Keratinocyte (primary cell): ENCODE measurements around the gene C1QTNF9B. TPM values are rescaled to one million over a fixed set of nuclear protein-coding genes. Genes with fewer than 3 reads are reported as not detected.

Experiments
- DNase-seq: peaks from one replicate; pipeline ENCODE4 v3.0.0-alpha.2; 2011; ENCODE audit warnings: low read depth, missing footprints, low spot score
- FAIRE-seq: peaks from 2 replicates; lab custom pipeline; 2011; peaks lifted over from hg19 to GRCh38; lab: Jason Lieb, UNC
- H2AFZ ChIP-seq: 2 replicates; pipeline ENCODE4 v1.6.0; 2012; ENCODE audit warnings: low read length, control low read depth, inconsistent platforms; ENCODE audit not compliant: control insufficient read depth
- H3K27ac ChIP-seq: 2 replicates; pipeline ENCODE4 v1.5.1; 2011; ENCODE audit warnings: low read length; ENCODE audit not compliant: control insufficient read depth, insufficient read depth
- H3K27me3 ChIP-seq: 3 replicates; pipeline ENCODE4 v1.6.0; 2011; ENCODE audit warnings: low read length; ENCODE audit not compliant: control insufficient read depth, insufficient read depth; ENCODE audit errors: extremely low read depth
- H3K36me3 ChIP-seq, 2 experiments: 2 replicates in 1 of 2; 3 replicates in 1 of 2; pipeline ENCODE4 v1.5.1; 2011; ENCODE audit warnings: low read length in 2 of 2, mild to moderate bottlenecking in 1 of 2; ENCODE audit not compliant: control insufficient read depth in 2 of 2, insufficient read depth in 2 of 2; ENCODE audit errors: extremely low read depth in 1 of 2
- H3K4me1 ChIP-seq: 3 replicates; pipeline ENCODE4 v1.5.1; 2011; ENCODE audit warnings: low read length; ENCODE audit not compliant: control insufficient read depth, insufficient read depth; ENCODE audit errors: extremely low read depth
- H3K4me2 ChIP-seq: 3 replicates; pipeline ENCODE4 v1.6.0; 2011; ENCODE audit warnings: low read depth, low read length; ENCODE audit not compliant: control insufficient read depth, insufficient read depth; ENCODE audit errors: extremely low read depth
- H3K4me3 ChIP-seq, 3 experiments: fragments of 200-600 bp in 1 of 3; sonication (generic) in 1 of 3; 2 replicates in 2 of 3; 3 replicates in 1 of 3; pipeline ENCODE4 v1.5.1; 2011 to 2016; ENCODE audit warnings: low read length in 3 of 3, mild to moderate bottlenecking in 3 of 3, control low read depth in 2 of 3, inconsistent platforms in 1 of 3, low read depth in 1 of 3, mixed read lengths in 1 of 3, mixed run types in 1 of 3, moderate library complexity in 1 of 3; ENCODE audit not compliant: control insufficient read depth in 2 of 3, insufficient read depth in 2 of 3; ENCODE audit errors: extremely low read depth in 1 of 3
- H3K79me2 ChIP-seq: 2 replicates; pipeline ENCODE4 v1.6.0; 2012; ENCODE audit warnings: low read length; ENCODE audit not compliant: control insufficient read depth, insufficient read depth
- H3K9ac ChIP-seq: 3 replicates; pipeline ENCODE4 v1.6.0; 2011; ENCODE audit warnings: low read length; ENCODE audit not compliant: control insufficient read depth, insufficient read depth; ENCODE audit errors: extremely low read depth
- H3K9me1 ChIP-seq: 3 replicates; pipeline ENCODE4 v1.6.0; 2011; ENCODE audit warnings: low read length; ENCODE audit not compliant: control insufficient read depth, insufficient read depth; ENCODE audit errors: extremely low read depth
- H3K9me3 ChIP-seq: 2 replicates; pipeline ENCODE4 v1.5.1; 2012; ENCODE audit warnings: low read depth, low read length; ENCODE audit not compliant: control insufficient read depth
- H4K20me1 ChIP-seq: 3 replicates; pipeline ENCODE4 v1.6.0; 2011; ENCODE audit warnings: low read length; ENCODE audit not compliant: control insufficient read depth, insufficient read depth; ENCODE audit errors: extremely low read depth
- CTCF ChIP-seq, 3 experiments: IDR thresholded peaks in 1 of 3; conservative IDR thresholded peaks in 1 of 3; optimal IDR thresholded peaks in 1 of 3; 2 replicates in 2 of 3; 3 replicates in 1 of 3; pipeline versions ENCODE3 to v1.5.1; 2011; ENCODE audit warnings: low read length in 3 of 3, mild to moderate bottlenecking in 3 of 3, moderate library complexity in 2 of 3, control low read depth in 1 of 3, inconsistent platforms in 1 of 3; ENCODE audit not compliant: insufficient read depth in 2 of 3; ENCODE audit errors: extremely low read depth in 1 of 3
- EZH2 ChIP-seq: IDR thresholded peaks from one replicate; pipeline ENCODE4 v1.6.1; 2012; ENCODE audit warnings: inconsistent platforms, mild to moderate bottlenecking, low read length, moderate library complexity
- dilution Hi-C: fragments of 300-500 bp; cut with MboI; formaldehyde crosslinking; loops from one replicate; pipeline ENCODE4 v1.7.0; 2020; ENCODE audit warnings: low sequenced_read_pairs; ENCODE audit not compliant: extremely low pct_ligation_motif_present
- polyA plus RNA-seq, 5 experiments: library from polyadenylated mRNA; depleted of rRNA in 3 of 5; stranded (reverse) in 3 of 5; stranded (forward) in 1 of 5; unstranded in 1 of 5; fragments of >200 nt; gene quantifications; 1 replicate in 1 of 5; 2 replicates in 3 of 5; 3 replicates in 1 of 5; pipeline versions ENCODE4 v1.2.1 to v1.2.3, GENCODE V29; 2011 to 2012; ENCODE audit warnings: missing spikeins in 2 of 5, low read depth in 1 of 5, low replicate concordance in 1 of 5

C1QTNF9B gene
- polyA plus RNA-seq, 1 donor (not counting 4 experiments of a cell fraction or from before 2014, with no cell fraction given): not detected

DNA sequence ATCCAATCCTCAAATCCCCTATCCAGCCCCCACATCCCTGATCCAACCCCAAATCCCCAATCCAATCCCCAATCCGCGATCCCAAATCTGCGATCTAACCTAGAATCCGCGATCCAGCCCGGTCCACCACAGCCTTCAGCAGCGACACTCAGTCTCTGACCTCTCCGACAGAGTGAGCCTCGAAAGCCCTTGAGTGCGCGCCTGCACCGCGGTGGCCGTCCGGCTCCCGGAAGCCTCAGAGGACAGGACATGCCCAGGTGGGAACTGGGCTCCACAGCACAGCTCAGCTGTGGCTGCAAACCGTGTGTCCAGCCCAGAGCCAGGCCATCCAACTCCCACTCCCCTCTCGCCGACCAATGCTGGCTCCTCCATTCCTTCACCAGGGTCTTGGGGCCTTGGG is 48.8 kb upstream of the C1QTNF9B start:
- Histone ChIP-seq H2AFZ (no peak overlapping the region), H3K4me3 (no peak overlapping the region), H3K4me2 (no peak overlapping the region), H3K9me3 (no peaks in the 10 kb centered on the region), H3K9me1 (no peaks in the 10 kb centered on the region), H3K27ac (no peak overlapping the region), H3K79me2 (no peaks in the 10 kb centered on the region), H3K36me3 (no peaks in the 10 kb centered on the region), H3K4me1 (no peaks in the 10 kb centered on the region), H3K9ac (no peak overlapping the region), H3K27me3 (no peaks in the 10 kb centered on the region), H4K20me1 (no peaks in the 10 kb centered on the region)
- no peak for FAIRE-seq
- no peak for TF ChIP-seq EZH2
- TF ChIP-seq CTCF (optimal IDR thresholded peaks at IDR 0.05 in 1 of 3, IDR thresholded peaks at IDR 0.05 in 1 of 3, conservative IDR thresholded peaks at IDR 0.05 in 1 of 3; ENCODE audit: extremely low read depth in 1 of 3, insufficient read depth in 2 of 3, low read length in 3 of 3): no peak
- DNase-seq: no peak
- dilution Hi-C loops: no loop called here

- dilution Hi-C loops: no loop called here
- Histone ChIP-seq H3K36me3 (no peaks in the 10 kb centered on the region), H3K27me3 (no peaks in the 10 kb centered on the region), H2AFZ (no peak overlapping the region), H3K27ac (no peak overlapping the region), H3K4me2 (no peak overlapping the region), H3K4me3 (no peak overlapping the region), H4K20me1 (no peaks in the 10 kb centered on the region), H3K9me3 (no peaks in the 10 kb centered on the region), H3K79me2 (no peaks in the 10 kb centered on the region), H3K9ac (no peak overlapping the region), H3K4me1 (no peaks in the 10 kb centered on the region), H3K9me1 (no peaks in the 10 kb centered on the region)
- FAIRE-seq (no peak), DNase-seq (no peak)
- TF ChIP-seq EZH2 (no peak), CTCF (optimal IDR thresholded peaks at IDR 0.05 in 1 of 3, IDR thresholded peaks at IDR 0.05 in 1 of 3, conservative IDR thresholded peaks at IDR 0.05 in 1 of 3; ENCODE audit: extremely low read depth in 1 of 3, insufficient read depth in 2 of 3, low read length in 3 of 3) (no peak)
Measured at GRCh38 chr13:23945612-23946011, 48.3 kb upstream of the C1QTNF9B start.
